Measurements from ENCODE around the gene TMCO4.
"Not testable (repeated sequence)": the region's sequence is repeated elsewhere in the genome, so short reads cannot be mapped to it uniquely, and the experiment has no call there.

Gene TMCO4

DNA sequence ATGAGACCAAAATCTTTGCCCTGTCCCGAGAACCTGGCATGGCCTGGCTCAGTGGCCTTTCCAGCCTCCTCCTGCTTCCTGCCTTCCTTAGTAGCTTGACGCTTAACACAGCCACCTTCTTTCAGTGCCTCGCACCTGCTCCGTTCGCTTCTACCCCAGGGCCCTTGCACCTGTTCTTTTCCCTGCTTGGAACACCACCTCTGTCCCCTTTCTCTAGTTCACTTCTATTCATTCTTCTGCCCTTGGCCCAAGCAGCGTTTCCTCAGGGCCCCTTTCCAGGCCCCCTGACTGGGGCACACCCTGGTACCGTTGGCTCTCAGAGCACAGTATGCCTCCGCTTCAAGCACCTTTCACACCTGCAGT lies 144.0 kb downstream of the TMCO4 start:
- no peak for DNase-seq (ENCODE audit: low spot score)

- DNase-seq (ENCODE audit: low spot score) = no peak
These were observed 144.6 kb downstream of the TMCO4 start for GRCh38 chr1:19654886-19655717.

- no peak for DNase-seq (ENCODE audit: low spot score)
These were observed 145.3 kb downstream of the TMCO4 start for GRCh38 chr1:19654386-19654785.

- DNase-seq (ENCODE audit: low spot score) = no peak
These were observed 148.5 kb downstream of the TMCO4 start for GRCh38 chr1:19651141-19651737.

DNA sequence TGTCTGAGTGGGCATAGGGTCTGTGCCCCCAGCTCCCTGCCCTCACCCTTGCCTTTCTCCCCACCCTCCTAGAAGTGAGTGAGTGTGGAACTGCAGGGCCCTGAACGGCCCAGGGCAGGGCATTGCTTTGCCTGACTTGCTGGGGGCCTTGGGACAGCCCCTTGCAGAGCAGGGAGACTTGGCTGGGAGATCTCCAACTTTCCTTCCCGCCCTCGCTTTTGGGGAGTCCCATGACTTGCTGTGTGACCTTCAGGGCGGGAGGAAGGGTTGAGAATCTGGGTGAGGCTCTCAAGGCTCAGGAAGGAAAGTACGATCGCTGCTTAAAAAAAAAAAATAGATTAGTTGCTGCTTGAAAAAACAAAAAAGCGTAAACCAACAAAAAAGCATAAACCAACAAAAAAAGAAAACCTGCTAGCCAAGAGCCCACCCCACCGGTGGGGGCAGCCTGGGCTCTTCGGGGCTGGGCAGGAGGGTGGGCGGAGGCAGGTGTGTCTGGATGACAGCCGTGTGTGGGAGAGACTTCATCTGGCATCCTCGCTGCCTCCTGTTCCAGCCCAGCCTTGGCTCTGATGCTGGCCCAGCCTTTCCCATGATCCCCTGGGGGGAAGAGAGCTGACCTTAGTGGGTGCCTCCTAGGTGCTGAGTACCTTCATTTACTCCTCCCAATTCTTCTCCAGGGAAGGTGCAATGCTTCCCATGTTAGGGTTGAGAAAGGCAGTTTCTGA lies 149.1 kb downstream of the TMCO4 start:
- no peak for DNase-seq (ENCODE audit: low spot score)

DNA sequence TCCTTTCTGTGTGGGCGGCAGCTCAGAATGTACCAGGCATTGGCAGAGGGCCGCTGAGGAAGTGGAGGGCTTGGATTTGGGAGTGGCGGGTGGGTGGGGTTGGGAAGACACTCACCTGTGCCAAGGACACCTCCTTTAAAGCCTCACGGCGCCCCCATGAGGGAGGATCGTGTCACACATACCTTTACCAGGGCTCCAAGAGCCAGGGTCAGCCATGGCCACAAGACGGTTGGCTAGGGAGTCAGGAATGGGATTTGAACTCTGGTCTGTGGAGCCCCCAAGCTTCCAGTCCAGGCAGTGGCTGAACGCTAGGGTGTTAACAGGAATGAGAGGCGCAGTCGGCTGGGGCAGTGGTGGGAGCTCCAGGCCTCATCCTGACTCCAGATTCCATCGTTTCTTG lies 151.0 kb downstream of the TMCO4 start:
- no peak for DNase-seq (ENCODE audit: low spot score)

GRCh38 chr1:19648239-19648638 lies 151.5 kb downstream of the TMCO4 start:
- no peak for DNase-seq (ENCODE audit: low spot score)

DNA sequence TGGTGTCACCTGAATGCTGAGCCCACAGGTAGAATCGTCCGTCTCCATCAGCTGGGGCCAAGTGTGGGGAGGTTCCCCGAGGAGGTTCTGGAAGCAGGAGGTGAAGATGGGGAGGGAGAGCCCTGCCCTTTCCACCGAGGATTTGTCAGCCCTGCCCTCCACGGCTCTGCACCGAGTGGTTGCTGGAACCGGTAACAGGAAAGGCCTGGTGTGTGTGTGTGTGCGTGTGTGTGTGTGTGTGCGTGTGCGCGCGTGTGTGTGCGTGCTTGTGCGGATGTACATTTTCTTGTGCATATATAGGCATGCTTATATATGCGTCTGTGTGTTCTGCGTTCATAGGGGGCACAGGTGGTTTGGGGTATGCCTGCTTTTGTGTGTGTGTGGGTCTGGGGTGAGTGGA lies 152.1 kb downstream of the TMCO4 start:
- DNase-seq (ENCODE audit: low spot score) = no peak

DNA sequence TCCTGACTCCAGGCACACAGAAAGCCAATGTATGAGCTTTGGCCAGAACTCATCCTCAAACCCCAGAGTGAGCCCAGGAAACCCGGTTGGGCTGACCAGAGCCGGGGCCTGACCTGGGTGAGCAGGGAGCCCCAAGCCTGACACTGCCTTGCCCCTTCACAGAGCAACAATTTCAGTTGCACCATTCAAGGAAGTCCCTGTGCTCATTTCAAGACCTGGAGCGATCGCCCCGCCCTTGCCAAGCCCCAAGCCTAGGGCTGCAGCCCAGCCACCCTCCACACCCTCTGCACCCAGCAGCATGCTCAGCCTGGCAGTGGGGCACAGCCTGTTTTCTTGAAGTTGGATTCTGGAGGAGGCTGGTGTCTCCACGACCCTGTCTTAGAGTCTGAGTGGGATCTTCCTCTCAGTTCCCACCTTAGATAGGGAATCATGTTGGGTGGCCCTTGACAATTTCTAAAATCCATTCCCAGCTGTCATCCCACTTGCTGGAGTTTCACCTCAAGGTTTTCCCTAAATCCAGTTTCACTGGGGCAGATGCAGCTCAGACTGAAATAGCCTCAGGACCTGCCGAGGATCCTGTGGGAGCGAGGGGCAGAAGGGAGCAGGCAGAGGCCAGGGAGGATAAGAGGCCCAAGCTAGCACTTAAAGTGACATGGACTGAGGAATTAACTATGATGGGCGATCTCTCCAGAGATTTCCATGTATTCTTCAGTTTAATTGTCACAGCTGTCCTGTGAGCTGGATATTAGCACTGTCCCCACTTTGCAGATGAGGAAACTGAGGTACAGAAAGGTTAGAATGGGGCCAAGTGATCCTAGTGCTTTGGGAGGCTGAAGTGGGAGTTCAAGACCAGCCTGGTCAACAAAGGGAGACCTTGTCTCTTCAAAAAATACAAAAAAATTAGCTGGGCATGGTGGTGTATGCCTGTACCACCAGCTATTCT lies 153.1 kb downstream of the TMCO4 start:
- no peak for DNase-seq (ENCODE audit: low spot score)

DNA sequence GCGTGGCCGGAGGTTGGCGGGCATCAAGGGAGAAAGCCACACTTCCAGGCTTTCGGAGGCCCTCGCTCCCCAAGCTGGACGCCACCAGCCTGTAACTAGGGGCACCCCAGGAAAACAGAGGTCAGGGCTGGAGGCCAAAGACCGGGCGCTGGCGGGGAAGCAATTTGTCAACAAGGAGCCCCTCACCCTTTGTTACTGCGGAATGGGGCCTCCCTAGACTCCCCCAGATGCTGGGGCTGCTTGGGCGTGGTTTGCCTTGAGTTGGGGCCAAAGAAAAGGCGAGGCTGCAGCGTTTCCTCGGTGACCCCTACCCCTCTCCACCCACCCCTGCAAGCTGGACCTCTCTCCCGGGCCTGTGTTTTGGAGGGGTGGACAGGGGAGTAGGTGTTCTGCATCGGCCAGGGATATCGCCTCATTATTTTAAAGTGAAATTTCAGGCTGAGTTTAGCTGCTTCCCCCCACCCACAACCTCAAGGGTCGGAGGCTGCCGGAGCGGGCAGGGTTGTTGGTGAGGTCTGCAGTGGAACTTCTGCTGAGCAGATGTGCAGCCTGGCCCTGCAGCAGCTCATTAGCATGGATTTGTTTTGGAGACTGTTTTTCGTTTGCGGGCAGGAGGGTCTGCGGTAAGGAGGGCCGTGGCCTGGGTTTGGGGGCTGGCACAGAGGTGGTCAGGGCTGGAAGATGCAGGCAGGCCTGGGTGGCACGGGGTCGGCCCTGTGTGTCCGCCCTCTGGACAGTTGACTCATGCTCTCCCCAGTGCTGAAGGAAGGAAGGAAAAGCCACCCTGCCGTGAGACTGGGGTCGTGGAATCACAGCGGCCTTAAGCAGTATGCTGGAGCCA lies 154.1 kb downstream of the TMCO4 start:
- no peak for DNase-seq (ENCODE audit: low spot score)

DNA sequence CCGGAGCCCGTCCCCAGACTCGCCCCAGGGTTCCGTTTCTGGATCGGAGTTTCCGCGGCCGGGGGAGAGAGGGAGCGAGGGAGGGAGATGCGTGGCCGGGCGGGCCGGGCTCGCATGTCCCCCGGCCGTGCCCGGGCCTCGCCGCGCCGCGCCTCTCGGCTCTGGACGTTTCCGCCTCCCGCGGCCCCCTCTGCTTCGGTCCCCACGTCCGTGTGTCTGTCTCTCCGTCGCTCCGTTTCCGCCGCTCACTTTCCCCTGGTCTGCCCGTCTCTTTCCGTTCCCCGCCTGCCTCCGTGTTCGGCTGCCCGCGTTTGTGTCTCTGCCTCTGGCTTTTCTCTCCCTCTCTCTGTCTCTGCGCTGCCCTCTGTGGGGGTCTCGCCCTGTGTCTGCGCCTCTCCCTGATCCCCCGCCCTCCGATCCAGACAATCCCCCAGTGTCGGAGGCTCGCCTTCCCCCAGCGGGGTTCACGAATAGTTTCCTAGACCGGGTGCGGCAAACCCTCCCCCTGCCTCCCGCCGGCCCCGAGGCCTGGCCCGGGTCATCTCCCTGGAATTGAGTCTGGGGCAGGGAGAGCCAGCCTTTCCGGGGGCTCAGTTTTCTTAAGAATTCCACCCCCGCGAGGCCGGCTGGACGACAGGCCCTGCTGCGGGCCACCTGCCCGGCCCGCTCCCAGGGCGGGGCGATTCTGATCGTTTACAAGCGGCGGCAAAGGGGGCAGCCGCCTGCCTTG lies 154.9 kb downstream of the TMCO4 start:
- no peak for DNase-seq (ENCODE audit: low spot score)

DNA sequence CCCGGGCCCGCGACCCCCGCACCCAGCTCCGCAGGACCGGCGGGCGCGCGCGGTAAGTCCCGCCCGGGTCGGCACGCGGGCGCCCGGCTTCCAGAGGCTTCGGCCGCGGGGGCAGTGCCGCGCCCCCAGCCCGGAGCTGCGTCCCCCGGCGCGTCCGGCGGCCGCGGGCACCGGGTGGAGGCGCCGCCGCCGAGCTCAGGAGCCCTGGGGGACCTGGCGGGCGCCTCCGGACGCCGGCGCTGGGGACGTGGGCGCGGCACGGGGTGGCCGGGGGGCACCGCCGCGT lies 155.4 kb downstream of the TMCO4 start:
- no peak for DNase-seq (ENCODE audit: low spot score)

- DNase-seq (ENCODE audit: low spot score) = no peak
These were observed 155.9 kb downstream of the TMCO4 start, which contains the start of gene NBL1 for GRCh38 chr1:19643602-19644394. NBL1 (plus strand) TSS chr1:19644311; CDS start chr1:19655031, 10,720 bp downstream.

DNA sequence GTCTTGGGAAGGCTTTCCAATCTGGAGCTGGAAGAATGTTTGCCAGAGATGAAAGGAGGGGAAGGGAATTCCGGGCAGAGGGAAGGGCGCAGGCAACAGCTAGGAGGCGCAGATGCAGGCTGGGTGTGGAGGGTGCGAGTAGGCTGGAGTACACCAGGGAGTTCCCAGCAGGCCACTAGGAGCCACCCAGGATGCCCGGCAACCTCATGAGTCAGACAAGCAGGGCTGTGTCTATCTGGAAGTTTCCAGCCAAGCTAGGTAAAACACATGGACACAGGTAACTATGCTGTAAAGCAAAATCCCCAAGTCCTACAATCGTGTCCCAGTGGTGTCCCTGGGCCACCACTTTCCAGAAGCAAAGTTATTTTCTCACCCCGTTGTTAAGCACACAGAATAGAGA lies 156.6 kb downstream of the TMCO4 start:
- DNase-seq (ENCODE audit: low spot score) = no peak

DNA sequence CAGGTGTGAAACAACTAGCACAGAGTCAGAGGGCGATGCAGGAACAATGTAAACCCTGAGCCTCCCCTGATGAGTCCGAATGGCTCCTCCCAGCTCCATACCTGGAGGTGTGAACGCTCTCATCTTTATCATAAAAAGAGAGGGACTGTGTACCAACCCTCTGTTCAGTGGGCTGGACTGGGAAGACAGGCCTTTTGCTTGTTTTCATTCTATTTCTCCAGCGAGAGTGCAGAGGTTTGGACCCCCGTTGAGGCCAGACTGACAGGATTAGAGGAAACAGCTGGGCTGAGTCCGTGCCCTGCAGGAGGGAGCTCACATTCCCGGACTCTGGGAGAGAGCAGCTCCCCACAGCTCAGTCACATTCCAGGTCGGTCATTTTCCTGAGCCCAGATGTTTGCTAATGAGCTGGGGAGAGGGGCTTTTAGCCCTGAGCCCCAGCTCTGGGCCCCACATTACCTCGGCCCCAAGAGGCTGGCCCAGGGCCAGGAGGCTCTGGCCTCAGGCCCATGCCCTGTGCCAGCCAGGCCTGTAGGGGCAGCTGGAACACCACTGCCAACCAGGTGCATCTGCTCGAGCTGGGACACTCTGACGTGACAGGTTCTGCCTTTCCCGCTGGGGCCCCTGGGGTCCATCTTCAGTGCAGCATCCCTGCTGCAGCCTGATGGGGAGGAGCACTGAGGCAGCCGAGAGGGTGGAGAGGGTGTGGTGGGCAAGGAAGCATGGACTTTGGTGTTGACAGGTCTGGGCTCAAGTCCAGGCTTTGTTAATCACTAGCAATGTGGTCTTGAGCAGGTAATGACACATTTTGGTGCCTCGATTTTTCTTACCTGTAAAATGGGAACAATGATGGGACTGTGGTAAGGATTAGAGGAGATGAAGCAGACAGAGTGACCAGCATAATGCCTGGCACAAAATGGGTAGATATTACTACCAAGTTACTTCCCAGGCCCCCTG lies 159.1 kb downstream of the TMCO4 start:
- DNase-seq (ENCODE audit: low spot score) = no peak

GRCh38 chr1:19639999-19640362 lies 159.7 kb downstream of the TMCO4 start:
- no peak for DNase-seq (ENCODE audit: low spot score)

GRCh38 chr1:19639228-19639627 lies 160.5 kb downstream of the TMCO4 start:
- DNase-seq (ENCODE audit: low spot score) = not testable (repeated sequence)

GRCh38 chr1:19637606-19638005 lies 162.1 kb downstream of the TMCO4 start:
- no peak for DNase-seq (ENCODE audit: low spot score)

DNA sequence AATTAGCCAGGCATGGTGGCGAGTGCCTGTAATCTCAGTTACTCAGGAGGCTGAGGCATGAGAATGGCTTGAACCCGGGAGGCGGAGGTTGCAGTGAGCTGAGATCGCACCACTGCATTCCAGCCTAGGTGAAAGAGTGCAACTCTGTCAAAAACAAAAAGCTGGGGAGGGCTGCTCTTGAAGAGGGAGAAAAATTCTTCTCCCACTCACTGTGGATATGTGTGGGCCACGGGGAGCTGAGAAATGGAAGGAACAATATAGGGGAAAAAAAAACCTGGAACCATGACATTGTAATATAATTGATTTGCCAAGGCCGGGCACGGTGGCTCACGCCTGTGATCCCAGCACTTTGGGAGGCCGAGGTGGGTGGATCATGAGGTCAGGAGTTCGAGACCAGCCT lies 163.0 kb downstream of the TMCO4 start:
- DNase-seq (ENCODE audit: low spot score) = not testable (repeated sequence)
